OCI-LY7 (cell line): ENCODE results near the gene UBE4A. TPM values are rescaled to one million over a fixed set of nuclear protein-coding genes. Genes with fewer than 3 reads are reported as not detected.

ENCODE experiments used
- BruUV-seq: library from RNA; stranded (reverse); fragments of 400-500 nt; replicated peaks from 2 replicates; lab custom pipeline; 2021; lab: Mats Ljungman, UMichigan
- CTCF ChIA-PET: fragments of 300-600 bp; sonication (Branson Sonifier 250); formaldehyde crosslinking; loops from one replicate; lab custom pipeline; 2022; ENCODE audit warnings: antibody characterized with exemption; ENCODE audit not compliant: unreplicated experiment; lab: Charles Lee
- POLR2A ChIA-PET: fragments of 300-600 bp; sonication (Branson Sonifier 250); formaldehyde crosslinking; loops from one replicate; lab custom pipeline; 2022; ENCODE audit warnings: antibody characterized with exemption; lab: Charles Lee
- DNase-seq: peaks from one replicate; pipeline ENCODE4 v3.0.0-alpha.2; 2015; ENCODE audit warnings: low spot score
- H2AFZ ChIP-seq: fragments of 200-600 bp; sonication (generic), shearing (Covaris generic); 2 replicates; pipeline ENCODE4 v1.6.1; 2014; ENCODE audit warnings: mild to moderate bottlenecking, antibody characterized with exemption, low read length, moderate library complexity
- H3K27ac ChIP-seq: fragments of 200-600 bp; sonication (generic); 2 replicates; pipeline ENCODE4 v1.5.1; 2014; ENCODE audit warnings: mixed run types, low read depth, mild to moderate bottlenecking, moderate library complexity, low read length, inconsistent platforms; ENCODE audit not compliant: poor library complexity, severe bottlenecking
- H3K36me3 ChIP-seq: fragments of 200-600 bp; sonication (generic); 2 replicates; pipeline ENCODE4 v1.6.1; 2014; ENCODE audit warnings: mild to moderate bottlenecking, antibody characterized with exemption, low read length, moderate library complexity, mixed read lengths; ENCODE audit not compliant: insufficient read depth
- H3K4me1 ChIP-seq: fragments of 200-600 bp; sonication (generic); 2 replicates; pipeline ENCODE4 v1.5.1; 2014; ENCODE audit warnings: mild to moderate bottlenecking, low read length; ENCODE audit not compliant: insufficient read depth, poor library complexity, severe bottlenecking
- H3K4me2 ChIP-seq: fragments of 200-600 bp; sonication (generic); 2 replicates; pipeline ENCODE4 v1.6.1; 2014; ENCODE audit warnings: mild to moderate bottlenecking, low read length
- H3K4me3 ChIP-seq: fragments of 200-600 bp; sonication (generic); 2 replicates; pipeline ENCODE4 v1.5.1; 2014; ENCODE audit warnings: mild to moderate bottlenecking, low read depth, low read length; ENCODE audit not compliant: poor library complexity, severe bottlenecking
- H3K79me2 ChIP-seq: fragments of 200-600 bp; sonication (generic); 2 replicates; pipeline ENCODE4 v1.6.1; 2016; ENCODE audit warnings: low read depth, mild to moderate bottlenecking, low read length, moderate library complexity, mixed read lengths; ENCODE audit not compliant: insufficient read depth
- H3K9me2 ChIP-seq: fragments of 200-600 bp; sonication (generic); 2 replicates; pipeline ENCODE4 v1.6.1; 2016; ENCODE audit warnings: mild to moderate bottlenecking, low read length, mixed read lengths; ENCODE audit not compliant: insufficient read depth
- H3K9me3 ChIP-seq: fragments of 200-600 bp; sonication (generic); 2 replicates; pipeline ENCODE4 v1.6.1; 2014; ENCODE audit warnings: mild to moderate bottlenecking, mixed run types, low read length, mixed read lengths
- H4K20me1 ChIP-seq: fragments of 200-600 bp; sonication (generic); 2 replicates; pipeline ENCODE4 v1.6.1; 2014; ENCODE audit warnings: mild to moderate bottlenecking, antibody characterized with exemption, low read length, moderate library complexity, mixed read lengths; ENCODE audit not compliant: insufficient read depth
- EZH2phosphoT487 ChIP-seq: fragments of 200-600 bp; sonication (generic); IDR thresholded peaks from 2 replicates; pipeline ENCODE4 v1.6.1; 2018; ENCODE audit warnings: low read depth, borderline replicate concordance, mild to moderate bottlenecking, mixed run types, antibody characterized with exemption, low read length, moderate library complexity, mixed read lengths
- intact Hi-C: fragments of 100-400 bp; cut with micrococcal nuclease; formaldehyde crosslinking; loops from one replicate; pipeline ENCODE4 v1.10.0; 2022; ENCODE audit not compliant: unreplicated experiment
- total RNA-seq, 2 experiments: library from RNA; depleted of rRNA in 1 of 2; stranded (reverse); fragments of >200 nt in 1 of 2; shearing (Covaris generic) in 1 of 2; gene quantifications; 2 replicates each; pipeline ENCODE4 v1.2.3, GENCODE V29; 2014 to 2022
- TF ChIP-seq, protein P1 (sequence below): fragments of 200-600 bp; sonication (generic); conservative IDR thresholded peaks from 2 replicates; pipeline ENCODE4 v1.5.1; 2014; ENCODE audit warnings: mild to moderate bottlenecking, antibody characterized with exemption, low read length, moderate library complexity, mixed read lengths

Gene UBE4A
- total RNA-seq, 2 experiments from 2014 or later: 28.0 to 38.4 TPM

- ChIA-PET POLR2A (no interaction called here), CTCF (no interaction called here)
- no peak overlapping the region for H3K4me3 ChIP-seq
- peaks cover 43% of the 10 kb centered on the region for H3K4me1 ChIP-seq
- no peaks in the 10 kb centered on the region for H3K9me3 ChIP-seq
- H2AFZ ChIP-seq: no peak overlapping the region
- intact Hi-C loops: no loop called here
- no peaks in the 10 kb centered on the region for H3K36me3 ChIP-seq
- no peaks in the 10 kb centered on the region for H4K20me1 ChIP-seq
- no peak for TF ChIP-seq EZH2phosphoT487
- TF ChIP-seq, protein P1, sequence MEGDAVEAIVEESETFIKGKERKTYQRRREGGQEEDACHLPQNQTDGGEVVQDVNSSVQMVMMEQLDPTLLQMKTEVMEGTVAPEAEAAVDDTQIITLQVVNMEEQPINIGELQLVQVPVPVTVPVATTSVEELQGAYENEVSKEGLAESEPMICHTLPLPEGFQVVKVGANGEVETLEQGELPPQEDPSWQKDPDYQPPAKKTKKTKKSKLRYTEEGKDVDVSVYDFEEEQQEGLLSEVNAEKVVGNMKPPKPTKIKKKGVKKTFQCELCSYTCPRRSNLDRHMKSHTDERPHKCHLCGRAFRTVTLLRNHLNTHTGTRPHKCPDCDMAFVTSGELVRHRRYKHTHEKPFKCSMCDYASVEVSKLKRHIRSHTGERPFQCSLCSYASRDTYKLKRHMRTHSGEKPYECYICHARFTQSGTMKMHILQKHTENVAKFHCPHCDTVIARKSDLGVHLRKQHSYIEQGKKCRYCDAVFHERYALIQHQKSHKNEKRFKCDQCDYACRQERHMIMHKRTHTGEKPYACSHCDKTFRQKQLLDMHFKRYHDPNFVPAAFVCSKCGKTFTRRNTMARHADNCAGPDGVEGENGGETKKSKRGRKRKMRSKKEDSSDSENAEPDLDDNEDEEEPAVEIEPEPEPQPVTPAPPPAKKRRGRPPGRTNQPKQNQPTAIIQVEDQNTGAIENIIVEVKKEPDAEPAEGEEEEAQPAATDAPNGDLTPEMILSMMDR: no peak
- H3K79me2 ChIP-seq: no peaks in the 10 kb centered on the region
- no peaks in the 10 kb centered on the region for H3K9me2 ChIP-seq
- no peak overlapping the region for H3K27ac ChIP-seq
- no peak for DNase-seq
- BruUV-seq: no TSS peak
- no peak overlapping the region for H3K4me2 ChIP-seq
Observed at GRCh38 chr11:118341261-118341660, 18.1 kb upstream of the UBE4A start.

DNA sequence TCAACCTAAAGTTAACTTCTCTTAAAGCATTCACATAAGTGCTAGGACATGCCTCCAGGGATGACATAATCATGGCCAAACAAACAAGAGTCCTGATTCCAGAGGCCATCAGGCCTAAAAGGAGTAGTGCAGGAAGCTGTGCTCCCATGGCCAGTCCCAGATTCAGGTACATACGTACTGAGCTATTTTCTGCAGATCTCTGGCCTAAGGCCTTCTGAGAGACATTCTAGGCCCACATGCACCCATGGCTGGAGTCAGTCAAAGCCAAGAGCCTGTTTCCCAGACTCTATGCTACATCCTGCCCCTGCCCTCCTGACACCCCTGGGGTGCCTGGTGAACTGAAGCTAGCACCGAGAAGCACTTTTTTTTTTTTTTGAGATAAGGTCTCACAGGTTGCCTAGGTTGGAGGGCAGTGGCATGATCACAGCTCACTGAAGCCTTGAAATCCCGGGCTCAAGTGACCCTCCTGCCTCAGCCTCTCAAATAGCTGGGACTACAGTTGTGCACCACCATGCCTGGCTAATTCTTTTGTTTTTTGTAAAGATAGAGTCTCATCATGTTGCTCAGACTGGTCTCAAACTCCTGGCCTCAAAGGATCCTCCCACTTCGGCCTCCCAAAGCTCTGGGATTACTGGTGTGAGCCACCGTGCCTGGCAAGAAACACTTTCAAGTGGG, 17.4 kb upstream of the UBE4A start:
- no peak for TF ChIP-seq EZH2phosphoT487
- TF ChIP-seq, protein P1: no peak
- no peaks in the 10 kb centered on the region for H3K9me2 ChIP-seq
- BruUV-seq: no TSS peak
- intact Hi-C loops: no loop called here
- no peaks in the 10 kb centered on the region for H4K20me1 ChIP-seq
- no peak overlapping the region for H2AFZ ChIP-seq
- peaks cover 43% of the 10 kb centered on the region for H3K4me1 ChIP-seq
- no peaks in the 10 kb centered on the region for H3K79me2 ChIP-seq
- ChIA-PET CTCF (no interaction called here), POLR2A (interaction anchor here (0.7 to 1.2 kb wide), 2 partner anchors 31 to 41 kb away, joined by 3 to 4 read pairs; no protein-coding TSS in a partner anchor)
- H3K27ac ChIP-seq: no peak overlapping the region
- DNase-seq: no peak
- no peak overlapping the region for H3K4me2 ChIP-seq
- H3K36me3 ChIP-seq: no peaks in the 10 kb centered on the region
- H3K4me3 ChIP-seq: no peak overlapping the region
- H3K9me3 ChIP-seq: no peaks in the 10 kb centered on the region

GRCh38 chr11:118342503-118343161, 16.8 kb upstream of the UBE4A start, which contains the start of gene CD3D:
Gene CD3D (minus strand): TSS chr11:118342705. CDS start chr11:118342607, 98 bp downstream.
- Histone ChIP-seq H3K4me2 (no peak within 1 kb of the TSS), H3K4me1 (peaks cover 43% of the 10 kb centered on the region), H3K9me2 (no peaks in the 10 kb centered on the region), H3K27ac (no peak within 1 kb of the TSS), H3K9me3 (no peaks in the 10 kb centered on the region), H3K4me3 (no peak within 1 kb of the TSS), H3K36me3 (no peaks in the 10 kb centered on the region), H3K79me2 (no peaks in the 10 kb centered on the region), H4K20me1 (no peaks in the 10 kb centered on the region), H2AFZ (no peak within 1 kb of the TSS)
- POLR2A ChIA-PET: interaction anchor here (0.5 to 1.2 kb wide), 2 partner anchors 41 to 270 kb away, joined by 3 to 4 read pairs; no protein-coding TSS in a partner anchor
- CTCF ChIA-PET: no interaction called here
- BruUV-seq: no TSS peak
- TF ChIP-seq EZH2phosphoT487: no peak
- TF ChIP-seq, protein P1: no peak
- DNase-seq: no peak
- intact Hi-C loops: no loop called here
